ENCODE measurements around the gene WDR91. TPM values are rescaled to one million over a fixed set of nuclear protein-coding genes. Genes with fewer than 3 reads are reported as not detected.
"Not testable (repeated sequence)": the region's sequence is repeated elsewhere in the genome, so short reads cannot be mapped to it uniquely, and the experiment has no call there.

The WDR91 gene
- total RNA-seq, 1 experiment from 2014 or later = 1.5 TPM

- H3K27me3 ChIP-seq = no peaks in the 10 kb centered on the region
- DNase-seq = no peak
- H3K4me3 ChIP-seq = no peak overlapping the region
- H3K36me3 ChIP-seq = no peaks in the 10 kb centered on the region
- no peaks in the 10 kb centered on the region for H3K9me3 ChIP-seq
These were observed 26.9 kb upstream of the WDR91 start for GRCh38 chr7:135238112-135238744.

- Histone ChIP-seq H3K36me3 (no peaks in the 10 kb centered on the region), H3K9me3 (no peaks in the 10 kb centered on the region), H3K27me3 (no peaks in the 10 kb centered on the region), H3K4me3 (no peak overlapping the region)
- DNase-seq = no peak
These were observed 25.4 kb upstream of the WDR91 start for GRCh38 chr7:135236727-135237126.

GRCh38 chr7:135235841-135236240 lies 24.5 kb upstream of the WDR91 start:
- no peaks in the 10 kb centered on the region for H3K9me3 ChIP-seq
- H3K27me3 ChIP-seq = no peaks in the 10 kb centered on the region
- H3K4me3 ChIP-seq = no peak overlapping the region
- no peak for DNase-seq
- no peaks in the 10 kb centered on the region for H3K36me3 ChIP-seq

GRCh38 chr7:135234727-135235126 lies 23.4 kb upstream of the WDR91 start:
- Histone ChIP-seq H3K36me3 (no peaks in the 10 kb centered on the region), H3K9me3 (no peaks in the 10 kb centered on the region), H3K27me3 (no peaks in the 10 kb centered on the region), H3K4me3 (no peak overlapping the region)
- no peak for DNase-seq

- H3K9me3 ChIP-seq, H3K4me3 ChIP-seq, H3K27me3 ChIP-seq, DNase-seq, H3K36me3 ChIP-seq: not testable (repeated sequence)
These were observed 22.8 kb upstream of the WDR91 start for GRCh38 chr7:135234095-135234494.

GRCh38 chr7:135233570-135233969 lies 22.2 kb upstream of the WDR91 start, which contains the start of gene STRA8:
TSS of gene STRA8 (plus strand) at chr7:135233838. CDS start at chr7:135240525, 6,687 bp downstream.
- H3K27me3 ChIP-seq = no peaks in the 10 kb centered on the region
- no peak for DNase-seq

GRCh38 chr7:135232720-135233119 lies 21.4 kb upstream of the WDR91 start:
- Histone ChIP-seq H3K36me3 (no peaks in the 10 kb centered on the region), H3K9me3 (no peaks in the 10 kb centered on the region), H3K4me3 (no peak overlapping the region), H3K27me3 (no peaks in the 10 kb centered on the region)
- DNase-seq = peak; percentile 11

More at GRCh38 chr7:135233570-135233969, 22.2 kb upstream of the WDR91 start, which contains the start of gene STRA8:
- Histone ChIP-seq H3K9me3 (no peaks in the 10 kb centered on the region), H3K36me3 (no peaks in the 10 kb centered on the region), H3K4me3 (no peak within 1 kb of the TSS)

- Histone ChIP-seq H3K4me3 (no peak overlapping the region), H3K9me3 (no peaks in the 10 kb centered on the region), H3K36me3 (no peaks in the 10 kb centered on the region), H3K27me3 (no peaks in the 10 kb centered on the region)
- no peak for DNase-seq
These were observed 20.8 kb upstream of the WDR91 start for GRCh38 chr7:135232087-135232486.

- no peaks in the 10 kb centered on the region for H3K27me3 ChIP-seq
- H3K9me3 ChIP-seq = no peaks in the 10 kb centered on the region
- DNase-seq = no peak
- no peaks in the 10 kb centered on the region for H3K36me3 ChIP-seq
- H3K4me3 ChIP-seq = no peak overlapping the region
These were observed 20.4 kb upstream of the WDR91 start for GRCh38 chr7:135231686-135232085.

GRCh38 chr7:135224027-135224426 lies 12.7 kb upstream of the WDR91 start:
- Histone ChIP-seq H3K36me3 (no peaks in the 10 kb centered on the region), H3K4me3 (no peak overlapping the region), H3K9me3 (no peaks in the 10 kb centered on the region; the same call in 1 of the 2 replicates), H3K27me3 (no peaks in the 10 kb centered on the region)
- DNase-seq = no peak

- Histone ChIP-seq H3K9me3 (no peaks in the 10 kb centered on the region), H3K4me3 (no peak overlapping the region), H3K27me3 (no peaks in the 10 kb centered on the region), H3K36me3 (no peaks in the 10 kb centered on the region)
- DNase-seq = no peak
These were observed 6.6 kb upstream of the WDR91 start for GRCh38 chr7:135217645-135218509.

- Histone ChIP-seq H3K4me3 (no peak overlapping the region), H3K9me3 (no peaks in the 10 kb centered on the region), H3K27me3 (no peaks in the 10 kb centered on the region), H3K36me3 (no peaks in the 10 kb centered on the region)
- DNase-seq = no peak
These were observed 4.4 kb upstream of the WDR91 start for GRCh38 chr7:135215698-135216097.

GRCh38 chr7:135215180-135215579 lies 3.9 kb upstream of the WDR91 start:
- H3K27me3 ChIP-seq = no peaks in the 10 kb centered on the region
- no peak for DNase-seq
- H3K36me3 ChIP-seq = no peaks in the 10 kb centered on the region
- H3K4me3 ChIP-seq = no peak overlapping the region
- no peaks in the 10 kb centered on the region for H3K9me3 ChIP-seq

- DNase-seq = no peak
- H3K36me3 ChIP-seq = no peaks in the 10 kb centered on the region
- no peaks in the 10 kb centered on the region for H3K9me3 ChIP-seq
- H3K4me3 ChIP-seq = no peak overlapping the region
- no peaks in the 10 kb centered on the region for H3K27me3 ChIP-seq
These were observed 2.5 kb upstream of the WDR91 start for GRCh38 chr7:135213831-135214230.

- peak overlapping the region; percentile 74 for H3K4me3 ChIP-seq
- H3K27me3 ChIP-seq, H3K9me3 ChIP-seq, H3K36me3 ChIP-seq: not testable (repeated sequence)
- peak; percentile 41 for DNase-seq
These were observed 790 bp upstream of the WDR91 start for GRCh38 chr7:135211946-135212685.

- Histone ChIP-seq H3K9me3 (no peaks in the 10 kb centered on the region), H3K4me3 (peak overlapping the region; percentile 74), H3K27me3 (no peaks in the 10 kb centered on the region), H3K36me3 (no peaks in the 10 kb centered on the region)
- peak; percentile 5 for DNase-seq
These were observed 493 bp downstream of the WDR91 start for GRCh38 chr7:135210888-135211178.

- Histone ChIP-seq H3K4me3 (no peak overlapping the region), H3K27me3 (no peaks in the 10 kb centered on the region), H3K9me3 (no peaks in the 10 kb centered on the region), H3K36me3 (no peaks in the 10 kb centered on the region)
- no peak for DNase-seq
These were observed 2.0 kb downstream of the WDR91 start for GRCh38 chr7:135209225-135209834.

Data from MG63 (cell line).